WI38 (cell line): ENCODE data around the gene ST6GALNAC5.

ENCODE experiments used
- H3K4me3 ChIP-seq: 2 replicates; pipeline ENCODE4 v1.5.1; 2011; ENCODE audit warnings: low read depth, mild to moderate bottlenecking, control low read depth, low read length
- CTCF ChIP-seq: IDR thresholded peaks from 2 replicates; pipeline ENCODE4 v1.5.1; 2012; ENCODE audit warnings: low read depth, mild to moderate bottlenecking, control low read depth, low read length

The ST6GALNAC5 gene

GRCh38 chr1:77084457-77084856, 217.2 kb downstream of the ST6GALNAC5 start:
- no peak overlapping the region for H3K4me3 ChIP-seq
- no peak for TF ChIP-seq CTCF

GRCh38 chr1:77085109-77085508, 217.8 kb downstream of the ST6GALNAC5 start:
- H3K4me3 ChIP-seq = no peak overlapping the region

GRCh38 chr1:77089756-77090155, 222.5 kb downstream of the ST6GALNAC5 start:
- H3K4me3 ChIP-seq = no peak overlapping the region
- TF ChIP-seq CTCF = no peak

More at GRCh38 chr1:77085109-77085508, 217.8 kb downstream of the ST6GALNAC5 start:
- no peak for TF ChIP-seq CTCF

GRCh38 chr1:77095236-77095635, 228.0 kb downstream of the ST6GALNAC5 start:
- no peak for TF ChIP-seq CTCF
- H3K4me3 ChIP-seq = no peak overlapping the region

- H3K4me3 ChIP-seq = no peak overlapping the region
- no peak for TF ChIP-seq CTCF
Observed at GRCh38 chr1:77096496-77097255, 229.4 kb downstream of the ST6GALNAC5 start.

- H3K4me3 ChIP-seq = no peak overlapping the region
- no peak for TF ChIP-seq CTCF
Observed at GRCh38 chr1:77100875-77101274, 233.6 kb downstream of the ST6GALNAC5 start.

- no peak overlapping the region for H3K4me3 ChIP-seq
- TF ChIP-seq CTCF = no peak
Observed at GRCh38 chr1:77103486-77103885, 236.2 kb downstream of the ST6GALNAC5 start.
